HEK293T (cell line): ENCODE results near the gene NT5M.

ENCODE experiments used
- ARNT ChIP-seq: fragments of 450-650 bp; IDR thresholded peaks from 2 replicates; pipeline ENCODE4 v1.6.1; 2017; ENCODE audit warnings: mild to moderate bottlenecking
- BHLHE40 ChIP-seq: fragments of 450-650 bp; IDR thresholded peaks from 2 replicates; pipeline ENCODE4 v1.6.1; 2016; ENCODE audit warnings: mild to moderate bottlenecking, moderate library complexity, borderline replicate concordance
- FOXA1 ChIP-seq: fragments of 450-650 bp; IDR thresholded peaks from 2 replicates; pipeline ENCODE4 v1.6.1; 2016; ENCODE audit warnings: mild to moderate bottlenecking
- FOXK2 ChIP-seq: fragments of 450-650 bp; IDR thresholded peaks from 2 replicates; pipeline ENCODE4 v1.6.1; 2016; ENCODE audit warnings: mild to moderate bottlenecking
- HDGF ChIP-seq: fragments of 450-650 bp; IDR thresholded peaks from 2 replicates; pipeline ENCODE4 v1.6.1; 2017; ENCODE audit warnings: antibody characterized with exemption, borderline replicate concordance
- NFRKB ChIP-seq: fragments of 450-650 bp; IDR thresholded peaks from 2 replicates; pipeline ENCODE4 v1.6.1; 2016; ENCODE audit warnings: mild to moderate bottlenecking, moderate library complexity
- SUZ12 ChIP-seq: fragments of 450-650 bp; IDR thresholded peaks from 2 replicates; pipeline ENCODE4 v1.6.1; 2016; ENCODE audit warnings: mild to moderate bottlenecking
- TARDBP ChIP-seq: fragments of 450-650 bp; IDR thresholded peaks from 2 replicates; pipeline ENCODE4 v1.6.1; 2016
- ZNF384 ChIP-seq: fragments of 450-650 bp; IDR thresholded peaks from 2 replicates; pipeline ENCODE4 v1.6.1; 2016

GRCh38 chr17:17366235-17366634 is 63.1 kb downstream of the NT5M start:
- no peak for TF ChIP-seq ARNT
- no peak for TF ChIP-seq FOXA1
- TF ChIP-seq HDGF = no peak
- TF ChIP-seq SUZ12 = no peak
- TF ChIP-seq ZNF384 = no peak
- TF ChIP-seq TARDBP = no peak
- no peak for TF ChIP-seq NFRKB
- TF ChIP-seq FOXK2 = no peak
- no peak for TF ChIP-seq BHLHE40
